Esophagus squamous epithelium (tissue), 5 donors: Measurements from ENCODE around the gene ACVR2B. TPM values are rescaled to one million over a fixed set of nuclear protein-coding genes. Genes with fewer than 3 reads are reported as not detected.

ENCODE experiments used
- DNase-seq: peaks from one replicate; lab custom pipeline; 2025; lab: John Stamatoyannopoulos, UW
- H3K27ac ChIP-seq, 4 donors: fragments of 200-600 bp; sonication (generic); one replicate each; pipeline ENCODE4 v1.5.1; 2016 to 2019; ENCODE audit warnings: mild to moderate bottlenecking in 1 of 4
- H3K27me3 ChIP-seq, 4 donors: fragments of 200-600 bp; sonication (generic); 1 replicate in 3 of 4; 2 replicates in 1 of 4; pipeline versions ENCODE4 v1.5.1 to v1.6.0; 2017 to 2021; ENCODE audit warnings: antibody characterized with exemption in 1 of 4
- H3K36me3 ChIP-seq, 3 donors: fragments of 200-600 bp; sonication (generic); one replicate each; pipeline ENCODE4 v1.5.1; 2016 to 2019
- H3K4me1 ChIP-seq, 3 donors: fragments of 200-600 bp; sonication (generic); one replicate each; pipeline ENCODE4 v1.5.1; 2017 to 2019
- H3K4me3 ChIP-seq, 4 donors: fragments of 200-600 bp; sonication (generic); 1 replicate in 3 of 4; 2 replicates in 1 of 4; pipeline ENCODE4 v1.5.1; 2016 to 2019; ENCODE audit warnings: mild to moderate bottlenecking in 2 of 4, moderate library complexity in 1 of 4
- H3K9me3 ChIP-seq, 3 donors: fragments of 200-600 bp; sonication (generic); one replicate each; pipeline ENCODE4 v1.5.1; 2016 to 2019
- CTCF ChIP-seq, 6 experiments: fragments of 450-650 bp in 4 of 6; fragments of 200-600 bp in 2 of 6; sonication (generic) in 2 of 6; IDR thresholded peaks; one replicate each; pipeline ENCODE4 v1.5.1; 2016 to 2019; ENCODE audit warnings: antibody characterized with exemption in 6 of 6, mild to moderate bottlenecking in 4 of 6, moderate library complexity in 4 of 6
- POLR2A ChIP-seq, 4 donors: fragments of 450-650 bp; IDR thresholded peaks; one replicate each; pipeline ENCODE4 v1.6.1; 2017; ENCODE audit warnings: antibody characterized with exemption in 4 of 4, mild to moderate bottlenecking in 4 of 4, moderate library complexity in 3 of 4
- WGBS, 2 donors: methylation state at CpG; one replicate each; pipeline ENCODE4 v1.1.5; 2018; 5-methylcytosine and 5-hydroxymethylcytosine counted together
- intact Hi-C: fragments of 100-400 bp; cut with DNase I; formaldehyde crosslinking; loops from one replicate; pipeline ENCODE4 v1.15.0; 2022
- total RNA-seq, 4 donors: library from RNA; depleted of rRNA; stranded (reverse); fragments of >200 nt; gene quantifications; one replicate each; pipeline ENCODE4 v1.1.0, GENCODE V29; 2016
- donor health status: DM: yes; HTN: yes; CAD: no.

ACVR2B gene
- total RNA-seq, 4 donors from 2014 or later = 1.1 to 4.0 (median 2.4) TPM

GRCh38 chr3:38477839-38478450, 24.3 kb downstream of the ACVR2B start:
- no peaks in the 10 kb centered on the region for H3K9me3 ChIP-seq
- intact Hi-C loops = loop anchor here (2.0 to 10.0 kb wide), 2 partner anchors 131 to 363 kb away; partner anchors contain the start of gene XYLB
- WGBS, 2 donors = 85 to 86% methylated on average over 5 to 11 of the region's 15 CpGs
- H3K36me3 ChIP-seq = peaks cover 0 to 54% (median 8%) of the 10 kb centered on the region in 3 donors
- no peaks in the 10 kb centered on the region for H3K4me1 ChIP-seq
- H3K27me3 ChIP-seq = no peaks in the 10 kb centered on the region
- no peak overlapping the region for H3K27ac ChIP-seq
- TF ChIP-seq POLR2A (IDR thresholded peaks at IDR 0.05) (no peak), CTCF (IDR thresholded peaks at IDR 0.05) (no peak)
- no peak for DNase-seq
- no peak overlapping the region for H3K4me3 ChIP-seq

- no peak for TF ChIP-seq CTCF (IDR thresholded peaks at IDR 0.05)
- no peak for TF ChIP-seq POLR2A (IDR thresholded peaks at IDR 0.05)
- intact Hi-C loops = loop anchor here (2.0 to 10.0 kb wide), 2 partner anchors 132 to 364 kb away; partner anchors contain the start of gene XYLB
- H3K36me3 ChIP-seq = peaks cover 0 to 63% (median 8%) of the 10 kb centered on the region in 3 donors
- no peak overlapping the region for H3K27ac ChIP-seq
- H3K4me3 ChIP-seq = no peak overlapping the region
- WGBS, 2 donors = 82 to 87% methylated on average over 5 to 6 of the region's 9 CpGs
- no peak for DNase-seq
- H3K4me1 ChIP-seq = no peaks in the 10 kb centered on the region
- no peaks in the 10 kb centered on the region for H3K27me3 ChIP-seq
- no peaks in the 10 kb centered on the region for H3K9me3 ChIP-seq
Measured at GRCh38 chr3:38478901-38479300, 25.2 kb downstream of the ACVR2B start.

- Histone ChIP-seq H3K36me3 (peaks cover 0 to 68% (median 8%) of the 10 kb centered on the region in 3 donors), H3K27ac (no peak overlapping the region), H3K27me3 (no peaks in the 10 kb centered on the region), H3K4me1 (no peaks in the 10 kb centered on the region), H3K4me3 (no peak overlapping the region), H3K9me3 (no peaks in the 10 kb centered on the region)
- TF ChIP-seq POLR2A (IDR thresholded peaks at IDR 0.05) = no peak
- TF ChIP-seq CTCF (IDR thresholded peaks at IDR 0.05) = peak; percentile 53 to 86 (median 74)
- DNase-seq = no peak
- 71% methylated on average over 10 of the region's 10 CpGs; no CpG with 5 or more reads in 1 of the 2 donors for WGBS, 2 donors
- intact Hi-C loops = loop anchor here (2.0 to 10.0 kb wide), 2 partner anchors 133 to 365 kb away; partner anchors contain the start of gene XYLB
Measured at GRCh38 chr3:38479431-38480092, 25.9 kb downstream of the ACVR2B start.

- intact Hi-C loops = no loop called here
- no peak overlapping the region for H3K27ac ChIP-seq
- H3K9me3 ChIP-seq = no peaks in the 10 kb centered on the region
- H3K27me3 ChIP-seq = no peaks in the 10 kb centered on the region
- H3K36me3 ChIP-seq = peaks cover 0 to 68% (median 8%) of the 10 kb centered on the region in 3 donors
- no peaks in the 10 kb centered on the region for H3K4me1 ChIP-seq
- no peak for DNase-seq
- H3K4me3 ChIP-seq = no peak overlapping the region
- TF ChIP-seq POLR2A (IDR thresholded peaks at IDR 0.05) (no peak), CTCF (IDR thresholded peaks at IDR 0.05) (peak in 1 of 6 experiments; percentile 15)
- WGBS, 2 donors = 40 to 49% methylated on average over 3 of the region's 3 CpGs
Measured at GRCh38 chr3:38480093-38480445, 26.4 kb downstream of the ACVR2B start.

- TF ChIP-seq POLR2A (IDR thresholded peaks at IDR 0.05) (no peak), CTCF (IDR thresholded peaks at IDR 0.05) (no peak)
- no peak for DNase-seq
- H3K27me3 ChIP-seq = no peaks in the 10 kb centered on the region
- H3K4me3 ChIP-seq = no peak overlapping the region
- H3K36me3 ChIP-seq = peaks cover 0 to 68% (median 8%) of the 10 kb centered on the region in 3 donors
- intact Hi-C loops = no loop called here
- no peaks in the 10 kb centered on the region for H3K9me3 ChIP-seq
- no CpG with 5 or more reads among the region's 2 CpGs for WGBS, 2 donors
- no peaks in the 10 kb centered on the region for H3K4me1 ChIP-seq
- no peak overlapping the region for H3K27ac ChIP-seq
Measured at GRCh38 chr3:38480930-38481329, 27.2 kb downstream of the ACVR2B start.
